Endothelial cell of umbilical vein (primary cell): ENCODE data around the gene GADL1.

Source experiments
- CTCF ChIP-seq, 2 donors: IDR thresholded peaks; 1 replicate in 1 of 2; 2 replicates in 1 of 2; pipeline ENCODE4 v1.5.1; 2011; ENCODE audit warnings: low read length in 2 of 2, mild to moderate bottlenecking in 2 of 2, moderate library complexity in 2 of 2, control low read depth in 1 of 2, inconsistent platforms in 1 of 2, low read depth in 1 of 2; ENCODE audit not compliant: insufficient read depth in 1 of 2; ENCODE audit errors: extremely low read depth in 1 of 2
- EZH2 ChIP-seq: IDR thresholded peaks from 2 replicates; pipeline ENCODE4 v1.6.1; 2012; ENCODE audit warnings: borderline replicate concordance, low read depth, mild to moderate bottlenecking, moderate library complexity, low read length, inconsistent platforms; ENCODE audit not compliant: severe bottlenecking
- JUN ChIP-seq: IDR thresholded peaks from 2 replicates; pipeline ENCODE4 v1.6.1; 2011; ENCODE audit warnings: borderline replicate concordance, low read depth; ENCODE audit not compliant: insufficient read length, insufficient read depth
- MAX ChIP-seq: IDR thresholded peaks from 2 replicates; pipeline ENCODE4 v1.6.1; 2011; ENCODE audit not compliant: insufficient read depth, insufficient read length
- POLR2AphosphoS5 ChIP-seq: IDR thresholded peaks from 2 replicates; pipeline ENCODE4 v1.6.1; 2012; ENCODE audit warnings: low read depth, mild to moderate bottlenecking, control low read depth, low read length, moderate library complexity; ENCODE audit not compliant: insufficient read depth

DNA sequence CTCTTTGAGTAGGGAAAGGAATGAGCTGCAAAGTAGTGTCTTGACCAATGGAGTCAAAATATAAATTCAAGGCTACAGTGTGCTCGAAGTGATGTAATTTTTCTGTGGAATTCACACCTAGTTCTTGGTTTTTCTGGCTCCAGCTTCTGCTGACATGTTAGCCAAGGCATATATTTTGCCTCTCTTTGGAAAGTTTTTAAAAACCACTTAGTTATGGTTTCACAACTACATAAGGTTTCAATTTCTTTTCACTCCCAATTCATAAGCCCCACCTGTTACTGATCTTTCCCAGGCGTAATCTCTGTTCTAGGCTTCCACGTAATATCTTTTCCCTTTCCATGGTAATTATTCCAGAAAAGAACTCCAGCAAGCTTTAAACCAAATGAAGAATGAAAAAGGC lies 46.9 kb downstream of the GADL1 start:
- TF ChIP-seq CTCF (IDR thresholded peaks at IDR 0.05; ENCODE audit: extremely low read depth in 1 of 2, insufficient read depth in 1 of 2, low read depth in 1 of 2, low read length in 2 of 2): no peak
- no peak for TF ChIP-seq MAX
- TF ChIP-seq POLR2AphosphoS5: no peak
- no peak for TF ChIP-seq EZH2
- no peak for TF ChIP-seq JUN
